ENCODE measurements around the gene YPEL2.

- TF ChIP-seq, protein P1, sequence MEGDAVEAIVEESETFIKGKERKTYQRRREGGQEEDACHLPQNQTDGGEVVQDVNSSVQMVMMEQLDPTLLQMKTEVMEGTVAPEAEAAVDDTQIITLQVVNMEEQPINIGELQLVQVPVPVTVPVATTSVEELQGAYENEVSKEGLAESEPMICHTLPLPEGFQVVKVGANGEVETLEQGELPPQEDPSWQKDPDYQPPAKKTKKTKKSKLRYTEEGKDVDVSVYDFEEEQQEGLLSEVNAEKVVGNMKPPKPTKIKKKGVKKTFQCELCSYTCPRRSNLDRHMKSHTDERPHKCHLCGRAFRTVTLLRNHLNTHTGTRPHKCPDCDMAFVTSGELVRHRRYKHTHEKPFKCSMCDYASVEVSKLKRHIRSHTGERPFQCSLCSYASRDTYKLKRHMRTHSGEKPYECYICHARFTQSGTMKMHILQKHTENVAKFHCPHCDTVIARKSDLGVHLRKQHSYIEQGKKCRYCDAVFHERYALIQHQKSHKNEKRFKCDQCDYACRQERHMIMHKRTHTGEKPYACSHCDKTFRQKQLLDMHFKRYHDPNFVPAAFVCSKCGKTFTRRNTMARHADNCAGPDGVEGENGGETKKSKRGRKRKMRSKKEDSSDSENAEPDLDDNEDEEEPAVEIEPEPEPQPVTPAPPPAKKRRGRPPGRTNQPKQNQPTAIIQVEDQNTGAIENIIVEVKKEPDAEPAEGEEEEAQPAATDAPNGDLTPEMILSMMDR (IDR thresholded peaks at IDR 0.05): no peak
- TF ChIP-seq POLR2A (IDR thresholded peaks at IDR 0.05): no peak
Observed at GRCh38 chr17:59353106-59353854, 21.8 kb downstream of the YPEL2 start.
